K562 (cell line): ENCODE results near the gene CHRM1. TPM values are rescaled to one million over a fixed set of nuclear protein-coding genes. Genes with fewer than 3 reads are reported as not detected.

ENCODE experiments used
- EGR1 ChIP-seq: fragments of 450-650 bp; conservative IDR thresholded peaks from 2 replicates; pipeline ENCODE4 v1.6.1; 2017; ENCODE audit warnings: mild to moderate bottlenecking
- FOXJ3 ChIP-seq: sonication (generic); formaldehyde crosslinking; IDR thresholded peaks from 2 replicates; pipeline ENCODE4 v1.4.0; 2020; ENCODE audit warnings: mild to moderate bottlenecking, missing genetic modification reagents
- HEY1 ChIP-seq: fragments of 250-450 bp; sonication (Bioruptor Pico); IDR thresholded peaks from 2 replicates; pipeline ENCODE4 v1.5.0; 2020; ENCODE audit warnings: mild to moderate bottlenecking, moderate library complexity, borderline replicate concordance
- MIER1 ChIP-seq: fragments of 450-650 bp; IDR thresholded peaks from 2 replicates; pipeline ENCODE4 v1.6.1; 2016; ENCODE audit warnings: antibody characterized with exemption, mild to moderate bottlenecking, low read depth
- NFE2L1 ChIP-seq: fragments of 450-650 bp; IDR thresholded peaks from 2 replicates; pipeline ENCODE4 v1.6.1; 2016; ENCODE audit warnings: missing genetic modification characterization, low read depth, mild to moderate bottlenecking, missing compliant biosample characterization, moderate library complexity, borderline replicate concordance
- SLC30A9 ChIP-seq: fragments of 250-450 bp; sonication (Bioruptor Pico); IDR thresholded peaks from 2 replicates; pipeline ENCODE4 v1.8.0; 2022; ENCODE audit warnings: mild to moderate bottlenecking, moderate library complexity
- ZNF140 ChIP-seq: fragments of 250-450 bp; sonication (Bioruptor Pico); IDR thresholded peaks from 2 replicates; pipeline ENCODE4 v1.8.0; 2021; ENCODE audit warnings: moderate library complexity, mild to moderate bottlenecking, inconsistent platforms
- polyA plus RNA-seq, 8 experiments: library from polyadenylated mRNA; depleted of rRNA in 4 of 8; stranded (reverse) in 5 of 8; unstranded in 3 of 8; fragments of >200 nt; fragmentation: Nextera tagmentation in 2 of 8; fragmentation: Illumina TruSeq in 1 of 8; extraction: Ambion mirVana in 2 of 8; extraction: Trizol in 1 of 8; gene quantifications; 2 replicates each; pipeline versions ENCODE4 v1.2.1 to v1.2.3, GENCODE V29; 2011 to 2014; ENCODE audit warnings: inconsistent platforms in 1 of 8, missing spikeins in 1 of 8
- total RNA-seq, 7 experiments: library from RNA; depleted of rRNA in 6 of 7; stranded (reverse); fragments of >200 nt in 6 of 7; fragmentation: Illumina TruSeq in 2 of 7; extraction: Trizol in 2 of 7; gene quantifications; 2 replicates each; pipeline versions ENCODE4 v1.2.1 to v1.2.3, GENCODE V29; 2011 to 2021; ENCODE audit warnings: low replicate concordance in 1 of 7
- TF ChIP-seq, protein P1 (sequence below): fragments of 250-450 bp; sonication (Bioruptor Pico); IDR thresholded peaks from 2 replicates; pipeline ENCODE4 v1.4.0; 2020; ENCODE audit warnings: mild to moderate bottlenecking, moderate library complexity, borderline replicate concordance

CHRM1 gene
- total and polyA plus RNA-seq, 9 of the 15 experiments (the other 6 are each of a cell fraction or from before 2014, with no cell fraction given): not detected

DNA sequence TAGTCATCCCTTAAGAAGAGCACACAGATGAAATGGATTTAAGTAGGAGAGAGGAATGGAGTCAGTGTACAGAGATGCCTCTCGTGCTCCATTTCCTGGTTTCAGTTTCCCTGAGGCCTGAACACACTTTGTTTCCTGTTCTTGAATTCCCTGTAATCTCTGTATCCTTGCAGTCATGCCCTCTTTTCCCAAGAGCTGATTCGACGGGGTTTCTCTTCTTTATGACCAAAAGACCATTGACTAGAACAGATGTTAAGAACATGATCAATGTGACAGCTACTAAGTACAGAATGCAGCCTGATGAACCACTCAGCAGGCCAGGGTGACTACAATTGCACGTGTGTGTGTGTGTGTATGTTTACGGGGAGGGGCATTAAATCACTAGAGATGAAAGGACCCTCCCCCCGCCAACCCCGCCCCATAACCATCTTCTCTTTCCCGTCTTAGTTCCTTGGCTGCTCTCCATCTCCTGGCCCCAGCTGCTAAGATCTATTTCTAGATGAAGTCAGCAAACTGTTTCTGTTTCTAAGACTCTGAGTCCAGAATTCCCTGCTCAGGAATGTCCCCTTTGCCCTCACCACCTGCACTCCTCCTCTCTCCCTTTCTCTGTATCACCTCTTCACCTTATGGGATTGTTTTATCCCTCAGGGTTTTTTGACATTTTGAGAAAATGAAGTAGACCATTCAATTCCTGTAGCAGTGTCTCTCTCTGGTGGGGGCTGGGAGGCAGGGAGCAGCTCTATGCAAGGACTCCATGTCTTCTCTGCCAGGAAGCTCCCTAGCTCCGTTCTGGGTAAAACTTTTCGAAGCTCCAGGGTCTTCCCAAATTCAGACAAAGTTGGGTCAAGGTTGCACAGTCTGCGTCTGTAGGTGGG, 37.6 kb upstream of the CHRM1 start (continued):
- TF ChIP-seq, protein P1, sequence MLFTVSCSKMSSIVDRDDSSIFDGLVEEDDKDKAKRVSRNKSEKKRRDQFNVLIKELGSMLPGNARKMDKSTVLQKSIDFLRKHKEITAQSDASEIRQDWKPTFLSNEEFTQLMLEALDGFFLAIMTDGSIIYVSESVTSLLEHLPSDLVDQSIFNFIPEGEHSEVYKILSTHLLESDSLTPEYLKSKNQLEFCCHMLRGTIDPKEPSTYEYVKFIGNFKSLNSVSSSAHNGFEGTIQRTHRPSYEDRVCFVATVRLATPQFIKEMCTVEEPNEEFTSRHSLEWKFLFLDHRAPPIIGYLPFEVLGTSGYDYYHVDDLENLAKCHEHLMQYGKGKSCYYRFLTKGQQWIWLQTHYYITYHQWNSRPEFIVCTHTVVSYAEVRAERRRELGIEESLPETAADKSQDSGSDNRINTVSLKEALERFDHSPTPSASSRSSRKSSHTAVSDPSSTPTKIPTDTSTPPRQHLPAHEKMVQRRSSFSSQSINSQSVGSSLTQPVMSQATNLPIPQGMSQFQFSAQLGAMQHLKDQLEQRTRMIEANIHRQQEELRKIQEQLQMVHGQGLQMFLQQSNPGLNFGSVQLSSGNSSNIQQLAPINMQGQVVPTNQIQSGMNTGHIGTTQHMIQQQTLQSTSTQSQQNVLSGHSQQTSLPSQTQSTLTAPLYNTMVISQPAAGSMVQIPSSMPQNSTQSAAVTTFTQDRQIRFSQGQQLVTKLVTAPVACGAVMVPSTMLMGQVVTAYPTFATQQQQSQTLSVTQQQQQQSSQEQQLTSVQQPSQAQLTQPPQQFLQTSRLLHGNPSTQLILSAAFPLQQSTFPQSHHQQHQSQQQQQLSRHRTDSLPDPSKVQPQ (CRISPR knock-in tag): no peak
- no peak for TF ChIP-seq ZNF140
- no peak for TF ChIP-seq NFE2L1 (tag)
- TF ChIP-seq SLC30A9 (CRISPR knock-in tag): no peak
- TF ChIP-seq FOXJ3 (CRISPR knock-in tag): no peak
- TF ChIP-seq EGR1: no peak
- no peak for TF ChIP-seq MIER1
- no peak for TF ChIP-seq HEY1
